IPS-NIHi7 (cell line): Measurements from ENCODE around the gene DLG2.
"Not testable (repeated sequence)": the region's sequence is repeated elsewhere in the genome, so short reads cannot be mapped to it uniquely, and the experiment has no call there.

ENCODE experiments used
- DNase-seq: peaks from one replicate; pipeline ENCODE4 v3.0.0; 2012; ENCODE audit warnings: mixed read lengths; ENCODE audit errors: extremely low spot score

DLG2 gene

DNA sequence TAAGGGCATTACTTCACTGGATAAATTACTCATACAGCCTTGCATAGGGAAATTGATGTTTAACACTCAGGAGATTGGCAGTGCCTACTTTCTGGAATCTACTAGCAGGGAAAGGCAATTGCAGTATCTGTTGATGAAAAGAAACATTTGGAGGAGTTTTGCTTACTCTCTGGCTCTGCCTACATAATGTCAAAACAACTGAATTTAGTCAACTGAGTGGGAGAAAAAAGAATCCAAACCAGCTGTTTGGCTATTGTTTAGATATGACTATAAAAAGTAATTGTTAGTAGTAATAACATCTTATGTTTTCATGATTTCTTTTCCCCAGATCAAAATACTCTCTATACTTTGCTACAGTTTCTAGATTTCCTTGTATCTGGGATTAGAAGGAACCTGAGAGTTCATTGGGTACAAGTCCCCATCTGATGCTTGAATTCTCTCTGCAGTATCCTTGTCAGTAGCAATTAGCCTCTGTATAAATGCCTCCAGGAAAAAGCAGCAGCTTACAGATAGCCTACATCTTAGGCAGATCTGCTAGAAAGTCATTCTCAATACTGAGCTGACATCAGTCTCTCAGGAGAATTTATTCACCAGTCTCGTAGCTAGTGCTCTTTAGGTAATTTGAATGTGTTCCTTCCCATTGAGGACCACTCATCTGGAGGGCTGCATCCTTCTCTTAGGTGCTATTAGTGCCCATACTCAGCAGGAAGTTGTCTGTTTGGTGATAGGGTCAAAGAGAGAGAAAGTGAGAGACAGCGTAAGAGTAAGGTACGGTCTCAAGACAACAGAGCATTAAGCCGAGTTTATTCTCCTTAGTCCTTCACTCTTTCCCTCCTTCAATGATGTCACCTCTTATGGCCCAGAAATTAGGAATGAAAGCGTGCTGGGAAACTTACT lies 2155.1 kb downstream of the DLG2 start:
- DNase-seq, result no peak

DNA sequence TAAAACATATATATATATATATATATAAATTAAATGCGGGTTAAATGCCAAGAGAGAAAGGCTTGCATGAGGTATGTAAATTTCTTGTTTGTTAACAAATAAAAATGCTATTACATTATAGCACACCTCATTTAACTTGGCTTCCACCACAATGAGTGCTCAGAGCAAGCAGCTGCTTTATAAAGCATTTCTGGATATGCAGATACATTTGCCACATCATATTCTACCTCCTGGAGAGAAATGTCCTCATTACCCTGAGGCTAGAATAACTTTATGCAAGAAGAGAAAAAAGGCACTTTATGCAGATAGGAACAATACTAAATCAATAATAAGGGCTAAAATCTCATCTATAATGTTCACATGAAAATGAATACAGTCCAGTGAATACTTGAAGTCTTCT lies 2159.3 kb downstream of the DLG2 start:
- DNase-seq, result no peak

DNA sequence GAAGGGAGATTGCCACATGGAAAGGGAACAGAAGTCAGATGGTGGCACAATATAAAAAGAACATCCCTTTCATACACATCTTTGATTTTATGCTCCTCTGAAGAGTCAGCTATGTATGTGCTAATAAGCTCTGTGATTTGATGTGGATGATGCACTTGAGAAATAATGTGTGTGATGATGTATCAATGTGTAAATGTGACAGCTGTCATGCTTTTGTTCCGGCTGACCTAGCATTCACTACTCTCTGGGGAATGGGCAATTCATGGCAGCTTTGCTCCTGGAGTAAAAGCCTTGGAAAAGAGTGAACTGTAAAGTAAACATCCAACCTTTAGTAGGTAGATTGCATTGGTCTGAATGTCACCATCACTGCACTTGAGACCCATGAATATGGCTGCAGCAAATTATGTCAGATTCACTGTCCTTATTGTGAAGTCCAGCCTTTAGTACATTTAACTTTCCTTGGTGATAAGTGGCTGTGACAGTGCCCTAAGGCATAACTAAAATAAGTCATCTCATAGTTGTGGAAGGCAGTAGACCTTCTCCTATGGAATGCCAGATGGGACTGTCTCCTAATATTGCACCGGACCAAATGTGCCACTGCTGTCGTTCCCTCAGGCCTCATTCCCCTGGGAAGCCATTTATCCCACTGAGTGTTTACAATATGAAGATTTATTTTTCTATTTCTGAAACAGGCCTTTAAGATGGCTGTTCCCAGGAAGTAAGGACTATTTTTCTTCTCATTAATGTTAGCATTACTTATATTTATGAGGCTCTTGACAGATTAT lies 2162.8 kb downstream of the DLG2 start:
- DNase-seq, result no peak

GRCh38 chr11:83459798-83460197 lies 2167.3 kb downstream of the DLG2 start:
- no peak for DNase-seq

GRCh38 chr11:83456566-83456965 lies 2170.6 kb downstream of the DLG2 start:
- DNase-seq, result no peak

DNA sequence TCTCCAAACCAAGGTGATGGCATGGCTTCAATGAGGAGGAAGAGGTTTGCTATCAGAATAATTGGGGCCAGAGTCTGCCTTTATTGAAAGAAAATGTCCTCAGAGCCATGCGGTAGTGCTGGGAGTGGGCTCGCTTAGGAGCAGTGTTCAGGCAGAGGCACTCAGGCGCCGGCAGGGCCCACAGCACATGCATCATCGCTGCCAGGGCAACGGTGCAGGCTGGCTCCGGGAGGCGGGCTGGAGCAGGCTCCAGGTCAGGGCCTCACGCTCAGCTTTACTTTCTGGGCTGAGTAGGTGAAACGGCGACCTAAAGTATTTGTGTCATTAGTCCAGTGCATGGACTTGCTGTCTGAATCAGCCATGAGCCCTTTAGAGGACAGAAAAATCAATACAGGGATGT lies 2171.1 kb downstream of the DLG2 start:
- DNase-seq, result peak; percentile 59

DNA sequence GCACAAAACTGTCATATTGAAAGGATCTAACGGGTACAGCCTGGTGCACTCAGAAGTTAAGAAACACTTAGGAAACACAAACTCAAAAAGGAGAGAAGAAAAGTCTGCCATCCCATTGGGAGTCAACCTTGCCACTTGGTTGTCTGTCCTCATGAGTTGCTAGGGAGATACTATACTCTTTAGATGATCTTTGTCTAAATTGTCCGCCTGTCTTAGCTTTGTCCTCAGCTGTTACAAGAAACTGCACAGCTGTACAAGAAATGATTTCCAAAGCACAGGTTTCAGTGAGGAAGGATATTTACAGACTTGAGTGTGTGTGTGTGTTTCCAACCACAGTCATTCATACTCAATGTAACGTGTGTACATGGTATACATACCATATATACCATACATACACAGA lies 2171.8 kb downstream of the DLG2 start:
- DNase-seq, result no peak

- no peak for DNase-seq
Measured at GRCh38 chr11:83454674-83455073, 2172.5 kb downstream of the DLG2 start.

GRCh38 chr11:83449338-83449913 lies 2177.7 kb downstream of the DLG2 start:
- DNase-seq, result no peak

- no peak for DNase-seq
Measured at GRCh38 chr11:83448686-83449085, 2178.5 kb downstream of the DLG2 start.

DNA sequence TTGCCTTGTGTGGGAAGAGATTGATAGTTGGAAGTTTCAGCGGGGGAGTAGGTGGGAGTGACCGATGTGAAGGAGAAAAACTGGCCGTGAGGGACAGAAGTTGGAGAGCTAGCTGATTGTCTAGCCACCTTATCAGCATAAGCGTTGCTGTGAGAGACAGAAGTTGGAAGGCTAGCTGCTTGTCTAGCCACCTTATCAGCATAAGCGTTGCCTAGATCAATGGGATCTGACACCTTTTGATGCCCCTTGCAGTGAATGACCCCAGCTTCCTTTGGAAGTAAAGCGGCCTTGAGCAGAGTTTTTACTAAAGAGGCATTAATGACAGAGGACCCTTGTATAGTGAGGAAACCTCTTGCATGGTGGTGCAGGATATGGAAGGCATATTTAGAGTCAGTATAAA lies 2183.3 kb downstream of the DLG2 start:
- not testable (repeated sequence) for DNase-seq

DNA sequence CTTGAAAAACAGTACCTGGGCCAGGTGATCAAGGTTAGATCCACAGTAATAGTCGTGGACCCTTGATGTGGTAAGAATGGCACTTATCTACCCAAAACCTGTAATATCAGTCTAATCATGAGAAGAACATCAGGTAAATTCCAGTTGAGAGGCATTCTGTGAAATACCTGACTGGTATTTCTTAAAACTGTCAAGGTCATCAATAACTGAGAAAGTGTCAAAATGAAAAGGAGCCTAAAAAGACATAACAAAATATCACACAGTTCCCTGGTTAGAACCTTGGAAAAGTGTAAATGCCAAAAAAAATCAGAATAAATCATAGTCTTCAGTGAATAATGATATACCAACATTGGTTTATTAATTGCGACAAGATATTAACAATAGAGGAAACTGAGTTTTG lies 2185.5 kb downstream of the DLG2 start:
- DNase-seq, result no peak

GRCh38 chr11:83441171-83441570 lies 2186.0 kb downstream of the DLG2 start:
- DNase-seq, result no peak

- no peak for DNase-seq
Measured at GRCh38 chr11:83438438-83438837, 2188.7 kb downstream of the DLG2 start.

GRCh38 chr11:83437939-83438338 lies 2189.2 kb downstream of the DLG2 start:
- no peak for DNase-seq

GRCh38 chr11:83436855-83437254 lies 2190.3 kb downstream of the DLG2 start:
- DNase-seq, result no peak

DNA sequence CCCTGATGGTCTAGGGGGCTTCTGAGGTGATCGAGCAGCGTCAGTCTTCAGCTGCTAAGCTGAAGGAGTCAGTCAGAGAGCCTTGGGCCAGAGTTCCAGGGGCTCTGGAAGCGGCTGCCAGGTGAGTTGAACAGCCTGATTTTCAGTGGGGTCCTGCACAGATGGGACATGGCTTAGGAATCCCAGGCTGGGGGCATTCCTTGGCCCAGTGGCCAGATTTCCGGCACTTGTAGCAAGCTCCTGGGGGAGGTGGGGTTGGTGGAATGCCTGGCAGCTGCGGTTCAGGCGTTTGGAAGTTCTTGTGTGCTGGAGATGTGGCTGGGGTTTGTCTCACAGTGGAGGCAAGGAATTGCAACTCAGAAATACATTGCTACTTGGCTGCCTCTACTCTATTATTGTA lies 2192.3 kb downstream of the DLG2 start:
- DNase-seq, result not testable (repeated sequence)

- DNase-seq, result no peak
Measured at GRCh38 chr11:83427943-83428342, 2199.2 kb downstream of the DLG2 start.

DNA sequence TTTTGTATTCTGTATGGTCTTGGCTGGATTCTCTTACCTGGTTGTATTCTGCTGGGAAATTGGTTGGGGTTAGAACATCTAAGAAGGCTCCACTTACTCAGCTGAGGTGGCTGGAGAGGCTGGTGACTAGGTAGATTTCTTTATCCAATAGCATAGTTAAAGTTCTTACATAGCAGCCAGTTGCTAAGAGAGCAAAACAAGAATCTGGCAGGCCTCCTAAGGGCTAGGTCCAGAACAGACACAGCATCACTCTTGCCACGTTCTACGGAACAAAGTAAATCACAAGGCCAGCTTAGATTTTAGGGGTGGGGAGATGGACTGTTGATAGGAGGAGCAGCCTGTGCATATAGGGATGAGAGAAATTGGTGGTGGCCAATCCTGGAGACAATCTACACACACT lies 2199.6 kb downstream of the DLG2 start:
- DNase-seq, result no peak

GRCh38 chr11:83425137-83425466 lies 2202.0 kb downstream of the DLG2 start:
- DNase-seq, result no peak

- no peak for DNase-seq
Measured at GRCh38 chr11:83424376-83425136, 2202.6 kb downstream of the DLG2 start.

GRCh38 chr11:83422641-83423040 lies 2204.5 kb downstream of the DLG2 start:
- DNase-seq, result not testable (repeated sequence)
